ENCODE results near the gene LRRC56. TPM values are rescaled to one million over a fixed set of nuclear protein-coding genes. Genes with fewer than 3 reads are reported as not detected.

Gene LRRC56
- total RNA-seq, 1 experiment from 2014 or later = 3.4 TPM

GRCh38 chr11:506995-507726 is 30.2 kb upstream of the LRRC56 start, which contains the start of gene RNH1:
TSS of gene RNH1 (minus strand) at chr11:507242. CDS start at chr11:502162, 5,080 bp downstream.
- no peaks in the 10 kb centered on the region; the same call in 1 of the 2 replicates for H3K27me3 Mint-ChIP-seq (ENCODE audit: low read depth)
- DNase-seq (ENCODE audit: low spot score) = peak; percentile 97
- ATAC-seq = peak; percentile 84
- no peaks in the 10 kb centered on the region for H3K9me3 Mint-ChIP-seq
- H3K36me3 Mint-ChIP-seq = peaks cover 9% of the 10 kb centered on the region; the same call in 1 of the 2 replicates
- peak within 1 kb of the TSS; percentile 93 for H3K4me3 Mint-ChIP-seq
- peak within 1 kb of the TSS; percentile 99 for H3K27ac Mint-ChIP-seq
- peaks cover 12% of the 10 kb centered on the region for H3K4me1 Mint-ChIP-seq
- CTCF ChIA-PET = interaction anchor here (1.0 to 2.1 kb wide), 5 partner anchors 9 to 67 kb away, joined by 3 to 17 read pairs (median 5); partner anchors contain the start of genes HRAS and PTDSS2
- POLR2A ChIA-PET = interaction anchor here (1.0 to 1.2 kb wide), 3 partner anchors 57 to 90 kb away, joined by 4 to 5 read pairs (median 5); partner anchors contain the start of gene PTDSS2
- TF ChIP-seq HMGXB4 (CRISPR knock-in tag; IDR thresholded peaks at IDR 0.05) = no peak
- TF ChIP-seq FOXP4 (CRISPR knock-in tag; IDR thresholded peaks at IDR 0.05) = no peak; the same call in 1 of the 2 replicates
- no peak for TF ChIP-seq ESRRA (CRISPR knock-in tag; IDR thresholded peaks at IDR 0.05; ENCODE audit: borderline replicate concordance)
- TF ChIP-seq SP1 (CRISPR knock-in tag; conservative IDR thresholded peaks at IDR 0.05) = peak; percentile 86; the same call in 1 of the 2 replicates
- TF ChIP-seq ZNF121 (CRISPR knock-in tag; IDR thresholded peaks at IDR 0.05) = no peak
- no peak for TF ChIP-seq NR2C2 (CRISPR knock-in tag; IDR thresholded peaks at IDR 0.05)
- 0 out of 2 replicates have a peak, but pooled peaks have one; percentile 56 for TF ChIP-seq ETV6 (CRISPR knock-in tag; IDR thresholded peaks at IDR 0.05)
- TF ChIP-seq TP53 (CRISPR knock-in tag; IDR thresholded peaks at IDR 0.05) = no peak
- no peak for TF ChIP-seq ERG (CRISPR knock-in tag; IDR thresholded peaks at IDR 0.05)
- no peak for TF ChIP-seq ZBTB43 (CRISPR knock-in tag; IDR thresholded peaks at IDR 0.05)
- 0 out of 2 replicates have a peak, but pooled peaks have one; percentile 7 for TF ChIP-seq ARID4B (CRISPR knock-in tag; IDR thresholded peaks at IDR 0.05; ENCODE audit: borderline replicate concordance)
- TF ChIP-seq EMX1 (CRISPR knock-in tag; IDR thresholded peaks at IDR 0.05) = no peak
- TF ChIP-seq, protein P1, sequence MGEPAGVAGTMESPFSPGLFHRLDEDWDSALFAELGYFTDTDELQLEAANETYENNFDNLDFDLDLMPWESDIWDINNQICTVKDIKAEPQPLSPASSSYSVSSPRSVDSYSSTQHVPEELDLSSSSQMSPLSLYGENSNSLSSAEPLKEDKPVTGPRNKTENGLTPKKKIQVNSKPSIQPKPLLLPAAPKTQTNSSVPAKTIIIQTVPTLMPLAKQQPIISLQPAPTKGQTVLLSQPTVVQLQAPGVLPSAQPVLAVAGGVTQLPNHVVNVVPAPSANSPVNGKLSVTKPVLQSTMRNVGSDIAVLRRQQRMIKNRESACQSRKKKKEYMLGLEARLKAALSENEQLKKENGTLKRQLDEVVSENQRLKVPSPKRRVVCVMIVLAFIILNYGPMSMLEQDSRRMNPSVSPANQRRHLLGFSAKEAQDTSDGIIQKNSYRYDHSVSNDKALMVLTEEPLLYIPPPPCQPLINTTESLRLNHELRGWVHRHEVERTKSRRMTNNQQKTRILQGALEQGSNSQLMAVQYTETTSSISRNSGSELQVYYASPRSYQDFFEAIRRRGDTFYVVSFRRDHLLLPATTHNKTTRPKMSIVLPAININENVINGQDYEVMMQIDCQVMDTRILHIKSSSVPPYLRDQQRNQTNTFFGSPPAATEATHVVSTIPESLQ (CRISPR knock-in tag; IDR thresholded peaks at IDR 0.05) = no peak
- TF ChIP-seq JUN (CRISPR knock-in tag; IDR thresholded peaks at IDR 0.05) = no peak
- peak; percentile 24; the same call in 1 of the 2 replicates for TF ChIP-seq CREM (CRISPR knock-in tag; IDR thresholded peaks at IDR 0.05)
- no peak for TF ChIP-seq TEAD1 (CRISPR knock-in tag; IDR thresholded peaks at IDR 0.05)
- TF ChIP-seq ATF3 (CRISPR knock-in tag; conservative IDR thresholded peaks at IDR 0.05) = no peak
- TF ChIP-seq IRF2 (CRISPR knock-in tag; IDR thresholded peaks at IDR 0.05; ENCODE audit: borderline replicate concordance, low read depth) = no peak
- TF ChIP-seq NR1H2 (CRISPR knock-in tag; IDR thresholded peaks at IDR 0.05) = no peak
- TF ChIP-seq, protein P2, sequence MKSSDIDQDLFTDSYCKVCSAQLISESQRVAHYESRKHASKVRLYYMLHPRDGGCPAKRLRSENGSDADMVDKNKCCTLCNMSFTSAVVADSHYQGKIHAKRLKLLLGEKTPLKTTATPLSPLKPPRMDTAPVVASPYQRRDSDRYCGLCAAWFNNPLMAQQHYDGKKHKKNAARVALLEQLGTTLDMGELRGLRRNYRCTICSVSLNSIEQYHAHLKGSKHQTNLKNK (CRISPR knock-in tag; IDR thresholded peaks at IDR 0.05) = no peak
- no peak for TF ChIP-seq RELA (CRISPR knock-in tag; IDR thresholded peaks at IDR 0.05; ENCODE audit: borderline replicate concordance)
